Astrocyte (in vitro differentiated cells and primary cell): ENCODE data around the gene YIPF5. TPM values are rescaled to one million over a fixed set of nuclear protein-coding genes. Genes with fewer than 3 reads are reported as not detected.

Experiments used
- DNase-seq: peaks from one replicate; pipeline ENCODE4 v3.0.0-alpha.2; 2010; ENCODE audit warnings: low read depth
- FAIRE-seq: peaks from 2 replicates; lab custom pipeline; 2011; peaks lifted over from hg19 to GRCh38; lab: Jason Lieb, UNC
- H2AFZ ChIP-seq: 2 replicates; pipeline ENCODE4 v1.6.0; 2012; ENCODE audit warnings: low read depth, low read length, inconsistent platforms
- H3K27ac ChIP-seq: 2 replicates; pipeline ENCODE4 v1.5.1; 2011; ENCODE audit warnings: low read depth, low read length, inconsistent platforms
- H3K27me3 ChIP-seq: 2 replicates; pipeline ENCODE4 v1.6.0; 2011; ENCODE audit warnings: low read length, inconsistent platforms; ENCODE audit not compliant: insufficient read depth
- H3K36me3 ChIP-seq: 2 replicates; pipeline ENCODE4 v1.5.1; 2011; ENCODE audit warnings: low read length, inconsistent platforms; ENCODE audit not compliant: insufficient read depth
- H3K4me1 ChIP-seq: 2 replicates; pipeline ENCODE4 v1.5.1; 2011; ENCODE audit warnings: low read length, inconsistent platforms; ENCODE audit not compliant: insufficient read depth
- H3K4me2 ChIP-seq: 2 replicates; pipeline ENCODE4 v1.6.0; 2012; ENCODE audit warnings: low read length, inconsistent platforms
- H3K4me3 ChIP-seq: 2 replicates; pipeline ENCODE4 v1.5.1; 2011; ENCODE audit warnings: low read depth, mild to moderate bottlenecking, low read length, inconsistent platforms; ENCODE audit not compliant: insufficient read depth
- H3K79me2 ChIP-seq: 2 replicates; pipeline ENCODE4 v1.6.0; 2012; ENCODE audit warnings: mild to moderate bottlenecking, low read length, inconsistent platforms; ENCODE audit not compliant: insufficient read depth
- H3K9ac ChIP-seq: 2 replicates; pipeline ENCODE4 v1.6.0; 2012; ENCODE audit warnings: mild to moderate bottlenecking, low read length, inconsistent platforms
- H3K9me3 ChIP-seq: 2 replicates; pipeline ENCODE4 v1.5.1; 2012; ENCODE audit warnings: low read depth, mild to moderate bottlenecking, low read length, inconsistent platforms; ENCODE audit not compliant: insufficient read depth
- H4K20me1 ChIP-seq: 2 replicates; pipeline ENCODE4 v1.6.0; 2012; ENCODE audit warnings: low read length, inconsistent platforms; ENCODE audit not compliant: insufficient read depth
- H3K27ac Mint-ChIP-seq: one replicate; pipeline ENCODE4 v1.8.0; 2021; ENCODE audit warnings: mild to moderate bottlenecking, mixed read lengths; ENCODE audit not compliant: unreplicated experiment
- H3K27me3 Mint-ChIP-seq: one replicate; pipeline ENCODE4 v1.8.0; 2021; ENCODE audit warnings: low read depth, mixed read lengths; ENCODE audit not compliant: unreplicated experiment
- H3K36me3 Mint-ChIP-seq: one replicate; pipeline ENCODE4 v1.8.0; 2021; ENCODE audit warnings: low read depth, mixed read lengths; ENCODE audit not compliant: unreplicated experiment
- H3K4me1 Mint-ChIP-seq: one replicate; pipeline ENCODE4 v1.8.0; 2021; ENCODE audit warnings: low read depth, mixed read lengths; ENCODE audit not compliant: unreplicated experiment
- H3K4me3 Mint-ChIP-seq: one replicate; pipeline ENCODE4 v1.8.0; 2021; ENCODE audit warnings: mild to moderate bottlenecking, moderate library complexity, mixed read lengths; ENCODE audit not compliant: unreplicated experiment
- H3K9me3 Mint-ChIP-seq: one replicate; pipeline ENCODE4 v1.8.0; 2021; ENCODE audit warnings: mild to moderate bottlenecking, mixed read lengths; ENCODE audit not compliant: unreplicated experiment
- CTCF ChIP-seq: IDR thresholded peaks from 2 replicates; pipeline ENCODE4 v1.5.1; 2011; ENCODE audit warnings: low read depth, mild to moderate bottlenecking, inconsistent platforms, low read length, moderate library complexity; ENCODE audit not compliant: insufficient read depth
- EZH2 ChIP-seq: IDR thresholded peaks from 2 replicates; pipeline ENCODE4 v1.6.1; 2012; ENCODE audit warnings: mild to moderate bottlenecking, low read length, inconsistent platforms; ENCODE audit not compliant: insufficient read depth
- total RNA-seq: library from RNA; stranded (reverse); gene quantifications from 2 replicates; pipeline ENCODE4 v1.2.1, GENCODE V29; 2021

YIPF5 gene
- total RNA-seq, 1 donor from 2014 or later, result 132 TPM

- Histone ChIP-seq H3K4me1 (no peaks in the 10 kb centered on the region), H3K4me2 (no peak overlapping the region), H3K9me3 (no peaks in the 10 kb centered on the region), H3K27me3 (no peaks in the 10 kb centered on the region), H2AFZ (no peak overlapping the region), H4K20me1 (no peaks in the 10 kb centered on the region), H3K9ac (no peak overlapping the region), H3K4me3 (no peak overlapping the region), H3K36me3 (no peaks in the 10 kb centered on the region), H3K79me2 (no peaks in the 10 kb centered on the region), H3K27ac (no peak overlapping the region)
- TF ChIP-seq EZH2 (no peak), CTCF (no peak)
- FAIRE-seq (peak; percentile 9), DNase-seq (no peak)
- no peaks in the 10 kb centered on the region for H3K4me1 Mint-ChIP-seq
- no peaks in the 10 kb centered on the region for H3K36me3 Mint-ChIP-seq
- no peaks in the 10 kb centered on the region for H3K9me3 Mint-ChIP-seq
- no peaks in the 10 kb centered on the region for H3K27me3 Mint-ChIP-seq
- no peak overlapping the region for H3K4me3 Mint-ChIP-seq
- no peak overlapping the region for H3K27ac Mint-ChIP-seq
Measured at GRCh38 chr5:144131261-144131660, 39.2 kb downstream of the YIPF5 start.

GRCh38 chr5:144130306-144130705, 40.2 kb downstream of the YIPF5 start:
- H3K27me3 ChIP-seq, result no peaks in the 10 kb centered on the region
- no peaks in the 10 kb centered on the region for H3K79me2 ChIP-seq
- H3K4me3 ChIP-seq, result no peak overlapping the region
- no peak overlapping the region for H3K27ac Mint-ChIP-seq
- TF ChIP-seq EZH2 (no peak), CTCF (no peak)
- DNase-seq (no peak), FAIRE-seq (no peak)
- H3K36me3 ChIP-seq, result no peaks in the 10 kb centered on the region
- no peak overlapping the region for H3K4me3 Mint-ChIP-seq
- no peak overlapping the region for H3K4me2 ChIP-seq
- no peak overlapping the region for H2AFZ ChIP-seq
- H3K9ac ChIP-seq, result no peak overlapping the region
- H3K27me3 Mint-ChIP-seq, result no peaks in the 10 kb centered on the region
- peaks cover 5% of the 10 kb centered on the region for H3K4me1 ChIP-seq
- H3K9me3 ChIP-seq, result no peaks in the 10 kb centered on the region
- H3K36me3 Mint-ChIP-seq, result no peaks in the 10 kb centered on the region
- H3K9me3 Mint-ChIP-seq, result no peaks in the 10 kb centered on the region
- no peaks in the 10 kb centered on the region for H4K20me1 ChIP-seq
- H3K27ac ChIP-seq, result no peak overlapping the region
- peaks cover 7% of the 10 kb centered on the region for H3K4me1 Mint-ChIP-seq

GRCh38 chr5:144128844-144129243, 41.6 kb downstream of the YIPF5 start:
- no peak overlapping the region for H3K27ac Mint-ChIP-seq
- Histone ChIP-seq H3K4me3 (no peak overlapping the region), H2AFZ (peak overlapping the region; percentile 34), H3K9me3 (no peaks in the 10 kb centered on the region), H3K9ac (no peak overlapping the region), H3K4me2 (no peak overlapping the region), H3K4me1 (peaks cover 5% of the 10 kb centered on the region), H3K27ac (no peak overlapping the region), H3K36me3 (no peaks in the 10 kb centered on the region), H3K27me3 (no peaks in the 10 kb centered on the region), H4K20me1 (no peaks in the 10 kb centered on the region), H3K79me2 (no peaks in the 10 kb centered on the region)
- peaks cover 7% of the 10 kb centered on the region for H3K4me1 Mint-ChIP-seq
- FAIRE-seq (no peak), DNase-seq (no peak)
- no peak for TF ChIP-seq CTCF
- TF ChIP-seq EZH2, result no peak
- H3K4me3 Mint-ChIP-seq, result no peak overlapping the region
- no peaks in the 10 kb centered on the region for H3K9me3 Mint-ChIP-seq
- no peaks in the 10 kb centered on the region for H3K36me3 Mint-ChIP-seq
- H3K27me3 Mint-ChIP-seq, result no peaks in the 10 kb centered on the region
